Fibroblast of lung (primary cell): ENCODE data around the gene KIAA1614. TPM values are rescaled to one million over a fixed set of nuclear protein-coding genes. Genes with fewer than 3 reads are reported as not detected.
"Not testable (repeated sequence)": the region's sequence is repeated elsewhere in the genome, so short reads cannot be mapped to it uniquely, and the experiment has no call there.

Source experiments
- DNase-seq, 2 donors: peaks; one replicate each; pipeline versions ENCODE4 v3.0.0 to v3.0.0-alpha.2; 2010; ENCODE audit warnings: low read depth in 2 of 2
- H2AFZ ChIP-seq: 2 replicates; pipeline ENCODE4 v1.5.1; 2012; ENCODE audit warnings: low read length, control low read depth, inconsistent platforms
- H3K27ac ChIP-seq: 2 replicates; pipeline ENCODE4 v1.5.1; 2011; ENCODE audit warnings: low read length, control low read depth; ENCODE audit not compliant: insufficient read depth
- H3K27me3 ChIP-seq: 2 replicates; pipeline ENCODE4 v1.5.1; 2011; ENCODE audit warnings: mild to moderate bottlenecking, low read length; ENCODE audit not compliant: control insufficient read depth, insufficient read depth
- H3K36me3 ChIP-seq: 2 replicates; pipeline ENCODE4 v1.5.1; 2011; ENCODE audit warnings: low read length; ENCODE audit not compliant: control insufficient read depth, insufficient read depth
- H3K4me1 ChIP-seq: 2 replicates; pipeline ENCODE4 v1.5.1; 2011; ENCODE audit warnings: low read length; ENCODE audit not compliant: control insufficient read depth, insufficient read depth; ENCODE audit errors: extremely low read depth
- H3K4me2 ChIP-seq: 2 replicates; pipeline ENCODE4 v1.5.1; 2011; ENCODE audit warnings: low read length, control low read depth; ENCODE audit not compliant: insufficient read depth; ENCODE audit errors: extremely low read depth
- H3K4me3 ChIP-seq, 4 experiments: fragments of 200-600 bp in 1 of 4; sonication (generic) in 1 of 4; replicated peaks in 1 of 4; 2 replicates each; pipeline ENCODE4 v1.5.1; 2011 to 2016; ENCODE audit warnings: low read length in 4 of 4, low read depth in 3 of 4, mild to moderate bottlenecking in 3 of 4, control low read depth in 2 of 4, inconsistent platforms in 1 of 4, mixed read lengths in 1 of 4; ENCODE audit not compliant: insufficient read depth in 1 of 4; ENCODE audit errors: control extremely low read depth in 1 of 4
- H3K79me2 ChIP-seq: 2 replicates; pipeline ENCODE4 v1.5.1; 2012; ENCODE audit warnings: mild to moderate bottlenecking, low read length, inconsistent platforms; ENCODE audit not compliant: control insufficient read depth, insufficient read depth
- H3K9ac ChIP-seq: 2 replicates; pipeline ENCODE4 v1.5.1; 2011; ENCODE audit warnings: mild to moderate bottlenecking, low read length, control low read depth; ENCODE audit not compliant: insufficient read depth
- H3K9me3 ChIP-seq: 2 replicates; pipeline ENCODE4 v1.5.1; 2012; ENCODE audit warnings: low read depth, low read length; ENCODE audit not compliant: control insufficient read depth, insufficient read depth
- H4K20me1 ChIP-seq: 2 replicates; pipeline ENCODE4 v1.5.1; 2011; ENCODE audit warnings: low read length; ENCODE audit not compliant: control insufficient read depth, insufficient read depth; ENCODE audit errors: extremely low read depth
- CTCF ChIP-seq, 2 donors: IDR thresholded peaks in 1 of 2; conservative IDR thresholded peaks in 1 of 2; 1 replicate in 1 of 2; 2 replicates in 1 of 2; pipeline ENCODE4 v1.5.1; 2011 to 2012; ENCODE audit warnings: low read length in 2 of 2, control low read depth in 1 of 2, inconsistent platforms in 1 of 2, low read depth in 1 of 2, mild to moderate bottlenecking in 1 of 2
- EZH2 ChIP-seq: IDR thresholded peaks from 2 replicates; pipeline ENCODE4 v1.5.1; 2012; ENCODE audit warnings: low read length, control low read depth, mild to moderate bottlenecking; ENCODE audit errors: missing control alignments
- polyA plus RNA-seq, 2 donors: library from polyadenylated mRNA; depleted of rRNA in 1 of 2; stranded (reverse) in 1 of 2; unstranded in 1 of 2; fragments of >200 nt; gene quantifications; 2 replicates each; pipeline ENCODE4 v1.2.1, GENCODE V29; 2011 to 2012; ENCODE audit warnings: missing spikeins in 1 of 2
- total RNA-seq: library from RNA; depleted of rRNA; stranded (reverse); fragments of >200 nt; gene quantifications from 2 replicates; pipeline ENCODE4 v1.2.1, GENCODE V29; 2014

Gene KIAA1614
- total and polyA plus RNA-seq, 2 donors (not counting 1 experiment from before 2014, with no cell fraction given) = 3.0 to 8.1 TPM

- Histone ChIP-seq H4K20me1 (no peaks in the 10 kb centered on the region), H3K36me3 (no peaks in the 10 kb centered on the region), H3K9ac (no peak overlapping the region), H3K4me2 (no peak overlapping the region), H3K4me3 (no peak overlapping the region), H3K27me3 (no peaks in the 10 kb centered on the region), H3K27ac (no peak overlapping the region), H3K4me1 (no peaks in the 10 kb centered on the region), H3K9me3 (no peaks in the 10 kb centered on the region), H3K79me2 (no peaks in the 10 kb centered on the region), H2AFZ (no peak overlapping the region)
- no peak for TF ChIP-seq CTCF (conservative IDR thresholded peaks at IDR 0.05 in 1 of 2, IDR thresholded peaks at IDR 0.05 in 1 of 2; ENCODE audit: low read depth in 1 of 2, low read length in 2 of 2)
- TF ChIP-seq EZH2 = no peak
- no peak for DNase-seq
These were observed 53.6 kb downstream of the KIAA1614 start for GRCh38 chr1:180966312-180966711.

- H3K9ac ChIP-seq = no peak overlapping the region
- TF ChIP-seq CTCF (conservative IDR thresholded peaks at IDR 0.05 in 1 of 2, IDR thresholded peaks at IDR 0.05 in 1 of 2; ENCODE audit: low read depth in 1 of 2, low read length in 2 of 2) = no peak
- TF ChIP-seq EZH2 = no peak
- H3K4me1 ChIP-seq = no peaks in the 10 kb centered on the region
- no peaks in the 10 kb centered on the region for H3K36me3 ChIP-seq
- H3K4me3 ChIP-seq = no peak overlapping the region
- no peaks in the 10 kb centered on the region for H3K27me3 ChIP-seq
- H2AFZ ChIP-seq = no peak overlapping the region
- H4K20me1 ChIP-seq = no peaks in the 10 kb centered on the region
- no peak for DNase-seq
- H3K79me2 ChIP-seq = no peaks in the 10 kb centered on the region
- no peak overlapping the region for H3K27ac ChIP-seq
- no peaks in the 10 kb centered on the region for H3K9me3 ChIP-seq
- H3K4me2 ChIP-seq = no peak overlapping the region
These were observed 54.2 kb downstream of the KIAA1614 start for GRCh38 chr1:180966744-180967536.

- Histone ChIP-seq H3K9me3 (no peaks in the 10 kb centered on the region), H2AFZ (no peak overlapping the region), H3K4me1 (no peaks in the 10 kb centered on the region), H3K27ac (no peak overlapping the region), H3K4me2 (no peak overlapping the region), H3K79me2 (no peaks in the 10 kb centered on the region), H3K36me3 (no peaks in the 10 kb centered on the region), H3K4me3 (no peak overlapping the region), H3K27me3 (no peaks in the 10 kb centered on the region), H4K20me1 (no peaks in the 10 kb centered on the region), H3K9ac (no peak overlapping the region)
- DNase-seq = no peak
- TF ChIP-seq EZH2 = no peak
- no peak for TF ChIP-seq CTCF (conservative IDR thresholded peaks at IDR 0.05 in 1 of 2, IDR thresholded peaks at IDR 0.05 in 1 of 2; ENCODE audit: low read depth in 1 of 2, low read length in 2 of 2)
These were observed 54.9 kb downstream of the KIAA1614 start for GRCh38 chr1:180967558-180967957.

GRCh38 chr1:180968834-180969233 is 56.1 kb downstream of the KIAA1614 start:
- not testable (repeated sequence) for H3K4me1 ChIP-seq, H4K20me1 ChIP-seq, H3K27me3 ChIP-seq, H3K9me3 ChIP-seq, H3K4me3 ChIP-seq, H3K9ac ChIP-seq, DNase-seq, H3K4me2 ChIP-seq, H3K79me2 ChIP-seq, H2AFZ ChIP-seq, H3K27ac ChIP-seq, H3K36me3 ChIP-seq
